ENCODE results near the gene SPINK8. TPM values are rescaled to one million over a fixed set of nuclear protein-coding genes. Genes with fewer than 3 reads are reported as not detected.

SPINK8 gene
- total and polyA plus RNA-seq, 2 donors (not counting 1 experiment from before 2014, with no cell fraction given): not detected

- H3K4me1 Mint-ChIP-seq: peaks cover 6% of the 10 kb centered on the region
- Histone ChIP-seq H3K27ac (ENCODE audit: low read length in 2 of 2) (no peak overlapping the region), H3K4me3 (ENCODE audit: control extremely low read depth in 1 of 5, extremely low read depth in 1 of 5, insufficient read depth in 1 of 5, low read depth in 2 of 5, low read length in 4 of 5) (no peak overlapping the region), H3K9me3 (ENCODE audit: control extremely low read depth in 1 of 3, control insufficient read depth in 2 of 3, insufficient read depth in 1 of 3, low read length in 2 of 3) (peaks cover 0 to 2% (median 0%) of the 10 kb centered on the region in 3 donors), H3K9ac (ENCODE audit: low read length) (no peak overlapping the region), H3K36me3 (replicated peaks in 1 of 2; ENCODE audit: control extremely low read depth in 1 of 2, control insufficient read depth in 1 of 2, extremely low read depth in 1 of 2, insufficient read depth in 2 of 2, low read length in 1 of 2) (peaks cover 0 to 4% of the 10 kb centered on the region in 2 experiments), H3K4me2 (replicated peaks; ENCODE audit: low read depth, low read length, poor library complexity, severe bottlenecking) (no peak overlapping the region), H2AFZ (ENCODE audit: insufficient read depth, low read depth, low read length, poor library complexity, severe bottlenecking) (no peak overlapping the region), H3K27me3 (replicated peaks in 1 of 4; ENCODE audit: control extremely low read depth in 1 of 4, control insufficient read depth in 3 of 4, insufficient read depth in 4 of 4, low read length in 3 of 4) (no peaks in the 10 kb centered on the region), H3K4me1 (ENCODE audit: control insufficient read depth in 2 of 2, insufficient read depth in 2 of 2, low read length in 2 of 2) (no peaks in the 10 kb centered on the region), H3K79me2 (ENCODE audit: control insufficient read depth, insufficient read depth, low read length) (no peaks in the 10 kb centered on the region), H4K20me1 (ENCODE audit: control insufficient read depth, insufficient read depth, low read length, poor library complexity, severe bottlenecking) (no peaks in the 10 kb centered on the region)
- WGBS (ENCODE audit: insufficient coverage): no CpG with 5 or more reads among the region's 1 CpG
- intact Hi-C loops (cut with micrococcal nuclease): loop anchor here (10.0 kb wide), 1 partner anchor 79 kb away; no protein-coding TSS in a partner anchor
- TF ChIP-seq EZH2 (IDR thresholded peaks at IDR 0.05; ENCODE audit: borderline replicate concordance, insufficient read depth, low read depth, low read length, poor library complexity, severe bottlenecking) (no peak), CTCF (IDR thresholded peaks at IDR 0.05) (no peak)
- ChIA-PET CTCF (interaction anchor here (0.6 to 1.8 kb wide), 3 partner anchors 14 to 1731 kb away, joined by 3 to 8 read pairs (median 3); no protein-coding TSS in a partner anchor), POLR2A (no interaction called here)
- ATAC-seq (ENCODE audit: low read depth) (no peak), DNase-seq (no peak)
- H3K4me3 Mint-ChIP-seq: no peak overlapping the region
- H3K9me3 Mint-ChIP-seq (ENCODE audit: insufficient read depth): no peaks in the 10 kb centered on the region
- H3K27me3 Mint-ChIP-seq: no peaks in the 10 kb centered on the region
- no peak overlapping the region for H3K27ac Mint-ChIP-seq
Measured at GRCh38 chr3:48285675-48286074, 47.8 kb downstream of the SPINK8 start.

- Histone ChIP-seq H4K20me1 (ENCODE audit: control insufficient read depth, insufficient read depth, low read length, poor library complexity, severe bottlenecking) (no peaks in the 10 kb centered on the region), H3K9me3 (ENCODE audit: control extremely low read depth in 1 of 3, control insufficient read depth in 2 of 3, insufficient read depth in 1 of 3, low read length in 2 of 3) (peaks cover 0 to 2% (median 0%) of the 10 kb centered on the region in 3 donors), H3K4me1 (ENCODE audit: control insufficient read depth in 2 of 2, insufficient read depth in 2 of 2, low read length in 2 of 2) (no peaks in the 10 kb centered on the region), H3K36me3 (replicated peaks in 1 of 2; ENCODE audit: control extremely low read depth in 1 of 2, control insufficient read depth in 1 of 2, extremely low read depth in 1 of 2, insufficient read depth in 2 of 2, low read length in 1 of 2) (peaks cover 0 to 4% of the 10 kb centered on the region in 2 experiments), H3K79me2 (ENCODE audit: control insufficient read depth, insufficient read depth, low read length) (no peaks in the 10 kb centered on the region), H2AFZ (ENCODE audit: insufficient read depth, low read depth, low read length, poor library complexity, severe bottlenecking) (no peak overlapping the region), H3K27ac (ENCODE audit: low read length in 2 of 2) (no peak overlapping the region), H3K4me2 (replicated peaks; ENCODE audit: low read depth, low read length, poor library complexity, severe bottlenecking) (no peak overlapping the region), H3K27me3 (replicated peaks in 1 of 4; ENCODE audit: control extremely low read depth in 1 of 4, control insufficient read depth in 3 of 4, insufficient read depth in 4 of 4, low read length in 3 of 4) (no peaks in the 10 kb centered on the region), H3K9ac (ENCODE audit: low read length) (no peak overlapping the region), H3K4me3 (ENCODE audit: control extremely low read depth in 1 of 5, extremely low read depth in 1 of 5, insufficient read depth in 1 of 5, low read depth in 2 of 5, low read length in 4 of 5) (no peak overlapping the region)
- H3K4me3 Mint-ChIP-seq: no peak overlapping the region
- DNase-seq: no peak
- H3K27ac Mint-ChIP-seq: no peak overlapping the region
- POLR2A ChIA-PET: no interaction called here
- H3K9me3 Mint-ChIP-seq (ENCODE audit: insufficient read depth): no peaks in the 10 kb centered on the region
- WGBS (ENCODE audit: insufficient coverage): no CpG with 5 or more reads among the region's 1 CpG
- TF ChIP-seq CTCF (IDR thresholded peaks at IDR 0.05): no peak
- no peak for TF ChIP-seq EZH2 (IDR thresholded peaks at IDR 0.05; ENCODE audit: borderline replicate concordance, insufficient read depth, low read depth, low read length, poor library complexity, severe bottlenecking)
- ATAC-seq (ENCODE audit: low read depth): no peak
- H3K4me1 Mint-ChIP-seq: peaks cover 6% of the 10 kb centered on the region
- CTCF ChIA-PET: interaction anchor here (1.4 to 1.8 kb wide), 3 partner anchors 13 to 151 kb away, joined by 3 to 8 read pairs (median 4); no protein-coding TSS in a partner anchor
- no peaks in the 10 kb centered on the region for H3K27me3 Mint-ChIP-seq
- intact Hi-C loops (cut with micrococcal nuclease): loop anchor here (10.0 kb wide), 1 partner anchor 80 kb away; no protein-coding TSS in a partner anchor
Measured at GRCh38 chr3:48285132-48285531, 48.3 kb downstream of the SPINK8 start.

All from B cell (primary cell).